Activated naive CD4-positive, alpha-beta T cell treated with anti-CD3 and anti-CD28 coated beads, Interleukin-2, amount 50 U/mL, for 72 hours (primary cell): ENCODE results near the gene ZNF343. TPM values are rescaled to one million over a fixed set of nuclear protein-coding genes. Genes with fewer than 3 reads are reported as not detected.
"Not testable (repeated sequence)": the region's sequence is repeated elsewhere in the genome, so short reads cannot be mapped to it uniquely, and the experiment has no call there.

Experiments
- ATAC-seq, 2 donors: fragments of 150-1000 bp; cut with Tn5 transposase; 2 replicates each; pipeline ENCODE4 v1.10.0; 2021; ENCODE audit warnings: mild to moderate bottlenecking in 2 of 2, moderate library complexity in 2 of 2
- DNase-seq, 2 donors: peaks; one replicate each; pipeline ENCODE4 v3.0.0; 2021 to 2022; ENCODE audit warnings: low spot score in 2 of 2
- H3K27ac Mint-ChIP-seq, 2 donors: one replicate each; pipeline ENCODE4 v1.8.0; 2022; ENCODE audit warnings: mild to moderate bottlenecking in 2 of 2, mixed read lengths in 2 of 2
- H3K36me3 Mint-ChIP-seq, 2 donors: one replicate each; pipeline ENCODE4 v1.8.0; 2022; ENCODE audit warnings: mixed read lengths in 2 of 2
- H3K9me3 Mint-ChIP-seq, 2 donors: one replicate each; pipeline ENCODE4 v1.8.0; 2022; ENCODE audit warnings: mixed read lengths in 2 of 2
- total RNA-seq, 2 donors: library from RNA; stranded (reverse); gene quantifications; one replicate each; pipeline ENCODE4 v1.2.3, GENCODE V29; 2022

ZNF343 gene
- total RNA-seq, result 10 to 100 TPM in 1 of 2 donors, 1 to 10 TPM in 1; 7.7 to 13.7 TPM

- DNase-seq (peak; percentile 72 to 84), ATAC-seq (peak; percentile 98 to 99)
- Mint-ChIP-seq H3K36me3 (peaks cover 14 to 21% of the 10 kb centered on the region in 2 donors), H3K9me3 (no peaks in the 10 kb centered on the region), H3K27ac (peak within 1 kb of the TSS; percentile 89 to 100)
Measured at GRCh38 chr20:2508631-2509467, at the start of gene ZNF343. Gene ZNF343, minus strand, starts transcription at chr20:2508915. Its CDS starts 15,020 bp downstream, at chr20:2493895.

- DNase-seq (no peak), ATAC-seq (no peak)
- no peaks in the 10 kb centered on the region for H3K9me3 Mint-ChIP-seq
- H3K27ac Mint-ChIP-seq, result no peak overlapping the region
- H3K36me3 Mint-ChIP-seq, result peaks cover 4 to 6% of the 10 kb centered on the region in 2 donors
Measured at GRCh38 chr20:2557873-2558580, 49.3 kb upstream of the ZNF343 start.

- H3K9me3 Mint-ChIP-seq, result no peaks in the 10 kb centered on the region
- DNase-seq (no peak), ATAC-seq (no peak)
- peak overlapping the region in 1 of 2 donors; percentile 19 for H3K27ac Mint-ChIP-seq
- H3K36me3 Mint-ChIP-seq, result no peaks in the 10 kb centered on the region
Measured at GRCh38 chr20:2545594-2545993, 36.9 kb upstream of the ZNF343 start.

GRCh38 chr20:2544211-2544610 lies 35.5 kb upstream of the ZNF343 start:
- no peaks in the 10 kb centered on the region for H3K9me3 Mint-ChIP-seq
- DNase-seq, result no peak
- no peak overlapping the region for H3K27ac Mint-ChIP-seq
- H3K36me3 Mint-ChIP-seq, result no peaks in the 10 kb centered on the region
- ATAC-seq, result no peak

- no peak for DNase-seq
- Mint-ChIP-seq H3K36me3 (no peaks in the 10 kb centered on the region), H3K9me3 (no peaks in the 10 kb centered on the region), H3K27ac (no peak overlapping the region)
- ATAC-seq, result no peak
Measured at GRCh38 chr20:2542361-2542760, 33.6 kb upstream of the ZNF343 start.

- H3K9me3 Mint-ChIP-seq, result no peaks in the 10 kb centered on the region
- H3K36me3 Mint-ChIP-seq, result no peaks in the 10 kb centered on the region
- ATAC-seq, result no peak
- no peak overlapping the region for H3K27ac Mint-ChIP-seq
- no peak for DNase-seq
Measured at GRCh38 chr20:2541940-2542339, 33.2 kb upstream of the ZNF343 start.

GRCh38 chr20:2538931-2539720 lies 30.4 kb upstream of the ZNF343 start:
- Mint-ChIP-seq H3K27ac (no peak overlapping the region), H3K9me3 (no peaks in the 10 kb centered on the region), H3K36me3 (no peaks in the 10 kb centered on the region)
- ATAC-seq (no peak), DNase-seq (no peak)

- Mint-ChIP-seq H3K9me3 (no peaks in the 10 kb centered on the region), H3K27ac (peak overlapping the region in 1 of 2 donors; percentile 62), H3K36me3 (no peaks in the 10 kb centered on the region)
- no peak for ATAC-seq
- DNase-seq, result no peak
Measured at GRCh38 chr20:2538356-2538755, 29.6 kb upstream of the ZNF343 start.

- DNase-seq (no peak), ATAC-seq (no peak)
- no peaks in the 10 kb centered on the region for H3K9me3 Mint-ChIP-seq
- no peaks in the 10 kb centered on the region for H3K36me3 Mint-ChIP-seq
- H3K27ac Mint-ChIP-seq, result no peak overlapping the region
Measured at GRCh38 chr20:2537101-2537500, 28.4 kb upstream of the ZNF343 start.

GRCh38 chr20:2536560-2536986 lies 27.9 kb upstream of the ZNF343 start, which contains the start of gene TMC2:
Gene TMC2, plus strand, starts transcription at chr20:2536573. Its CDS starts 49 bp downstream, at chr20:2536622.
- no peak within 1 kb of the TSS for H3K27ac Mint-ChIP-seq
- no peaks in the 10 kb centered on the region for H3K36me3 Mint-ChIP-seq
- ATAC-seq (no peak), DNase-seq (no peak)
- H3K9me3 Mint-ChIP-seq, result no peaks in the 10 kb centered on the region

GRCh38 chr20:2535711-2536559 lies 27.2 kb upstream of the ZNF343 start:
- no peaks in the 10 kb centered on the region for H3K9me3 Mint-ChIP-seq
- DNase-seq (no peak), ATAC-seq (no peak)
- no peak overlapping the region for H3K27ac Mint-ChIP-seq
- H3K36me3 Mint-ChIP-seq, result no peaks in the 10 kb centered on the region

- no peaks in the 10 kb centered on the region for H3K9me3 Mint-ChIP-seq
- H3K36me3 Mint-ChIP-seq, result no peaks in the 10 kb centered on the region
- no peak for ATAC-seq
- H3K27ac Mint-ChIP-seq, result no peak overlapping the region
- no peak for DNase-seq
Measured at GRCh38 chr20:2533118-2533517, 24.4 kb upstream of the ZNF343 start.

GRCh38 chr20:2528671-2529271 lies 20.1 kb upstream of the ZNF343 start:
- H3K36me3 Mint-ChIP-seq, result no peaks in the 10 kb centered on the region
- ATAC-seq (no peak), DNase-seq (no peak)
- H3K27ac Mint-ChIP-seq, result no peak overlapping the region
- H3K9me3 Mint-ChIP-seq, result no peaks in the 10 kb centered on the region

- Mint-ChIP-seq H3K27ac (no peak overlapping the region), H3K36me3 (no peaks in the 10 kb centered on the region), H3K9me3 (no peaks in the 10 kb centered on the region)
- DNase-seq, result no peak
- ATAC-seq, result no peak
Measured at GRCh38 chr20:2527762-2528161, 19.0 kb upstream of the ZNF343 start.

- not testable (repeated sequence) for H3K36me3 Mint-ChIP-seq, ATAC-seq, H3K9me3 Mint-ChIP-seq, DNase-seq
- H3K27ac Mint-ChIP-seq, result peak overlapping the region in 1 of 2 donors; percentile 22
Measured at GRCh38 chr20:2526218-2526583, 17.5 kb upstream of the ZNF343 start.
